IMR-90 (cell line): ENCODE results near the gene GPR15.

Experiments used
- CHD1 ChIP-seq: IDR thresholded peaks from 2 replicates; pipeline ENCODE4 v1.6.1; 2012; ENCODE audit warnings: low read depth, low read length, improper control_type of control experiment
- POLR2A ChIP-seq: IDR thresholded peaks from 2 replicates; pipeline ENCODE4 v1.6.1; 2012; ENCODE audit warnings: mild to moderate bottlenecking, low read depth, low read length
- SMC3 ChIP-seq: fragments of 150-350 bp; IDR thresholded peaks from 2 replicates; pipeline ENCODE4 v1.6.1; 2016; ENCODE audit warnings: low read depth, mild to moderate bottlenecking, antibody characterized with exemption, low read length, moderate library complexity

GRCh38 chr3:98542623-98543022 lies 10.8 kb downstream of the GPR15 start:
- no peak for TF ChIP-seq POLR2A
- no peak for TF ChIP-seq CHD1
- no peak for TF ChIP-seq SMC3
